ENCODE measurements around the gene FAM200A.

DNA sequence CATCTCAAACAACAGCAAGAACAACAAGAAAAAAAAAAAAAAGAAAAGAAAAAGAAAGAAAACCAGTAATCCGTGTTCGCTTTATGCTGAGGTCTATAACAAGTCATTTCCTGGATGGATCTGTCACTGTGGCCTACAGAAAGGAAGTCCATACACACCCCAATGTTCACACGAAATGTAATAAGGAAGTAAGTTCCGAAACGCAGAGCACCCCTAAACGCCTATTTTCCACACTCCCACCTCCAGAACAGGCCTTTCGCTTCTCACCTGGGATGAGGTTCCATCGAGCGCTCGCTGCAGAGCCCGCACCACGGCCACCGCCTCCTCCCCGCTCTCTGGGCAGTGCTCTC is 52.6 kb downstream of the FAM200A start:
- TF ChIP-seq, protein P1, sequence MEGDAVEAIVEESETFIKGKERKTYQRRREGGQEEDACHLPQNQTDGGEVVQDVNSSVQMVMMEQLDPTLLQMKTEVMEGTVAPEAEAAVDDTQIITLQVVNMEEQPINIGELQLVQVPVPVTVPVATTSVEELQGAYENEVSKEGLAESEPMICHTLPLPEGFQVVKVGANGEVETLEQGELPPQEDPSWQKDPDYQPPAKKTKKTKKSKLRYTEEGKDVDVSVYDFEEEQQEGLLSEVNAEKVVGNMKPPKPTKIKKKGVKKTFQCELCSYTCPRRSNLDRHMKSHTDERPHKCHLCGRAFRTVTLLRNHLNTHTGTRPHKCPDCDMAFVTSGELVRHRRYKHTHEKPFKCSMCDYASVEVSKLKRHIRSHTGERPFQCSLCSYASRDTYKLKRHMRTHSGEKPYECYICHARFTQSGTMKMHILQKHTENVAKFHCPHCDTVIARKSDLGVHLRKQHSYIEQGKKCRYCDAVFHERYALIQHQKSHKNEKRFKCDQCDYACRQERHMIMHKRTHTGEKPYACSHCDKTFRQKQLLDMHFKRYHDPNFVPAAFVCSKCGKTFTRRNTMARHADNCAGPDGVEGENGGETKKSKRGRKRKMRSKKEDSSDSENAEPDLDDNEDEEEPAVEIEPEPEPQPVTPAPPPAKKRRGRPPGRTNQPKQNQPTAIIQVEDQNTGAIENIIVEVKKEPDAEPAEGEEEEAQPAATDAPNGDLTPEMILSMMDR (IDR thresholded peaks at IDR 0.05; ENCODE audit: borderline replicate concordance, extremely low read depth, low read length, poor library complexity, severe bottlenecking) = no peak
- no peak for TF ChIP-seq EZH2 (IDR thresholded peaks at IDR 0.05; ENCODE audit: borderline replicate concordance, low read depth, low read length, severe bottlenecking)
